Neural crest cell (in vitro differentiated cells): Measurements from ENCODE around the gene KIF25. TPM values are rescaled to one million over a fixed set of nuclear protein-coding genes. Genes with fewer than 3 reads are reported as not detected.

Experiments
- DNase-seq: peaks from one replicate; pipeline ENCODE4 v3.0.0; 2021; ENCODE audit warnings: low read depth, mixed read lengths, low spot score
- H3K27ac Mint-ChIP-seq: one replicate; pipeline ENCODE4 v1.8.0; 2021; ENCODE audit warnings: mild to moderate bottlenecking, mixed read lengths; ENCODE audit not compliant: unreplicated experiment
- H3K27me3 Mint-ChIP-seq: 2 replicates; pipeline ENCODE4 v1.8.0; 2021; ENCODE audit warnings: low read depth, mild to moderate bottlenecking, mixed read lengths
- H3K36me3 Mint-ChIP-seq: 2 replicates; pipeline ENCODE4 v1.8.0; 2021; ENCODE audit warnings: low read depth, mild to moderate bottlenecking, mixed read lengths
- H3K4me1 Mint-ChIP-seq: 2 replicates; pipeline ENCODE4 v1.8.0; 2021; ENCODE audit warnings: mixed read lengths
- H3K4me3 Mint-ChIP-seq: one replicate; pipeline ENCODE4 v1.8.0; 2021; ENCODE audit warnings: mild to moderate bottlenecking, mixed read lengths
- H3K9me3 Mint-ChIP-seq: 2 replicates; pipeline ENCODE4 v1.8.0; 2021; ENCODE audit warnings: mixed read lengths
- total RNA-seq: library from RNA; stranded (reverse); gene quantifications from 2 replicates; pipeline ENCODE4 v1.2.1, GENCODE V29; 2021
- TF ChIP-seq, protein P1 (sequence below): fragments of 200-600 bp; sonication (generic); conservative IDR thresholded peaks from 2 replicates; pipeline ENCODE4 v1.5.0; 2021; ENCODE audit warnings: antibody characterized with exemption, mild to moderate bottlenecking

KIF25 gene
- total RNA-seq, 1 donor from 2014 or later: 0.72 TPM

DNA sequence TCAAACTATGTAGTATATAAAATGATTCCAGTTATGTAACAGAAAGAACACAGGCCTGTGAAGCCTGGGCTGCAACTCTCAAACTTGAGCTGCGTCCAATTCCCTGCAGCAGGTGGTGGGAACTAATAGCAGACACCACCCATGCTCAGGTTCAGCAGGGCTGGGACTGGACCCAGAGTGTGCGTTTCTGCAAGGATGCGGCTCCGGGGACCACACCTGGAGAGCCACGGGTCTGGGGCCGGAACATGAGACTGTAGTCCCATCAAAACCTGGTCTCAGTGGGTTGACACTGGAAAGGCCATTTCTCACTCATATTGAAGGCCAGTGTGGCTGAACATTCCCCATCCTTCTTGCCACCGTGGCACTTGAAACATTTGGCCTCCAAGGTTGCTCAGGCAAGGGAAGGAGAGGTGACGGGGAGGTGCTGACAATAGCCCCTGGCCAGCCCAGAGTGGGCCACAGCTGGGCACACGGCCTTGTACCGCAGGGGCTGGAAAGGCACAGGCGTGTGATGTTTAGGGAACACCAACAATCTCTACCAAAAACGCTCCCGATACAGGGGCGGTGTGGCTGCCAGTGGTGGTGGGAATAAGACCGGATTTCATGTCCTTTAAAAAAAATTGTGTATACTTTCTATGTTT, 43.5 kb downstream of the KIF25 start:
- H3K27me3 Mint-ChIP-seq: peaks cover 10% of the 10 kb centered on the region
- DNase-seq: no peak
- H3K27ac Mint-ChIP-seq: no peak overlapping the region
- peaks cover 4% of the 10 kb centered on the region for H3K9me3 Mint-ChIP-seq
- H3K4me3 Mint-ChIP-seq: no peak overlapping the region
- TF ChIP-seq, protein P1, sequence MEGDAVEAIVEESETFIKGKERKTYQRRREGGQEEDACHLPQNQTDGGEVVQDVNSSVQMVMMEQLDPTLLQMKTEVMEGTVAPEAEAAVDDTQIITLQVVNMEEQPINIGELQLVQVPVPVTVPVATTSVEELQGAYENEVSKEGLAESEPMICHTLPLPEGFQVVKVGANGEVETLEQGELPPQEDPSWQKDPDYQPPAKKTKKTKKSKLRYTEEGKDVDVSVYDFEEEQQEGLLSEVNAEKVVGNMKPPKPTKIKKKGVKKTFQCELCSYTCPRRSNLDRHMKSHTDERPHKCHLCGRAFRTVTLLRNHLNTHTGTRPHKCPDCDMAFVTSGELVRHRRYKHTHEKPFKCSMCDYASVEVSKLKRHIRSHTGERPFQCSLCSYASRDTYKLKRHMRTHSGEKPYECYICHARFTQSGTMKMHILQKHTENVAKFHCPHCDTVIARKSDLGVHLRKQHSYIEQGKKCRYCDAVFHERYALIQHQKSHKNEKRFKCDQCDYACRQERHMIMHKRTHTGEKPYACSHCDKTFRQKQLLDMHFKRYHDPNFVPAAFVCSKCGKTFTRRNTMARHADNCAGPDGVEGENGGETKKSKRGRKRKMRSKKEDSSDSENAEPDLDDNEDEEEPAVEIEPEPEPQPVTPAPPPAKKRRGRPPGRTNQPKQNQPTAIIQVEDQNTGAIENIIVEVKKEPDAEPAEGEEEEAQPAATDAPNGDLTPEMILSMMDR: no peak
- H3K4me1 Mint-ChIP-seq: peaks cover 11% of the 10 kb centered on the region
- H3K36me3 Mint-ChIP-seq: peaks cover 16% of the 10 kb centered on the region

DNA sequence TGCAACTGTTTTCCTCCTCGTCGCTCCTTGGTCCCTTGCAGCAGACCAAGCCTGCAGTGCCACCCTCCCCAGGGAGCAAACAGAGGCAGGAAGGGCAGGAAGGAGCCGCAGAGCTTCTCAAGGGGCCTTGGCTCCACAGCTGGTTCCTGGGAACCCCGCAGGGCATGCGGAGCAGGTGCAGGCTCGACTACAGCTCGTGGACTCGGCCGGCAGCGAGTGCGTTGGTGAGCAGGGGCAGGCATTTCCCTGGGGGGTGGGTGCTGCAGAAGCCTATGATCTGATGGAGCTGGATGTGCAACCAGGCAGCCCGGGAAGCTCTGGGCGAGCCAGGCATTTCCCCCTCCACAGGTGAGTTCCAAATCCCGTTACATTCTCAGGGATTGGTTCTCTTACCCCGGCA, 44.5 kb downstream of the KIF25 start:
- TF ChIP-seq, protein P1: no peak
- H3K27ac Mint-ChIP-seq: no peak overlapping the region
- peaks cover 6% of the 10 kb centered on the region for H3K27me3 Mint-ChIP-seq
- DNase-seq: no peak
- peaks cover 5% of the 10 kb centered on the region for H3K4me1 Mint-ChIP-seq
- H3K9me3 Mint-ChIP-seq: peaks cover 4% of the 10 kb centered on the region
- H3K36me3 Mint-ChIP-seq: peaks cover 16% of the 10 kb centered on the region
- no peak overlapping the region for H3K4me3 Mint-ChIP-seq

- peaks cover under 1% of the 10 kb centered on the region for H3K27me3 Mint-ChIP-seq
- DNase-seq: no peak
- TF ChIP-seq, protein P1: no peak
- H3K9me3 Mint-ChIP-seq: no peaks in the 10 kb centered on the region
- H3K27ac Mint-ChIP-seq: no peak overlapping the region
- H3K4me1 Mint-ChIP-seq: no peaks in the 10 kb centered on the region
- peaks cover 13% of the 10 kb centered on the region for H3K36me3 Mint-ChIP-seq
- no peak overlapping the region for H3K4me3 Mint-ChIP-seq
Measured at GRCh38 chr6:168042426-168043192, 45.1 kb downstream of the KIF25 start.

- no peaks in the 10 kb centered on the region for H3K4me1 Mint-ChIP-seq
- H3K36me3 Mint-ChIP-seq: peaks cover 12% of the 10 kb centered on the region
- H3K27me3 Mint-ChIP-seq: no peaks in the 10 kb centered on the region
- no peak overlapping the region for H3K27ac Mint-ChIP-seq
- H3K4me3 Mint-ChIP-seq: no peak overlapping the region
- no peak for DNase-seq
- TF ChIP-seq, protein P1: no peak
- H3K9me3 Mint-ChIP-seq: no peaks in the 10 kb centered on the region
Measured at GRCh38 chr6:168043193-168043847, 45.8 kb downstream of the KIF25 start.

DNA sequence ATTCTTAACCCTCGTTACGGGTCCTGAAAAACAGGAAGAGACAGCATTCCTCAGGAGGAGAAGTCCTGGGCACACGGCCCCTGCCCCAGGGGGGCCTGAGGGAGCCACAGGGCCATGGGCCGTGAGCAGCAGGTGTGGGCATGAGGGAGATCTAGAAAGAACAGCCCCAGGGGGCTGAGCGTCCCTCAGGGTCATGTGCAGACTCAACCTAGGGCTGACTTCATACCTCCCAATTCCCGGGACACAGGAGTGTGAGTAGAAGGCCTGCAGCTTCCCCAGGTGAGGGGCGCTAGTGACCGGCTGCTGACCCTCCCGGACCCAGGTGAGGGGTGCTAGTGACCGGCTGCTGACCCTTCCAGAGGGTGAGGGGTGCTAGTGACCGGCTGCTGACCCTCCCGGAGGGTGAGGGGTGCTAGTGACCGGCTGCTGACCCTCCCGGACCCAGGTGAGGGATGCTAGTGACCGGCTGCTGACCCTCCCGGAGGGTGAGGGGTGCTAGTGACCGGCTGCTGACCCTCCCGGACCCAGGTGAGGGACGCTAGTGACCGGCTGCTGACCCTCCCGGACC, 46.5 kb downstream of the KIF25 start:
- DNase-seq: no peak
- TF ChIP-seq, protein P1: no peak
- H3K9me3 Mint-ChIP-seq: no peaks in the 10 kb centered on the region
- H3K4me1 Mint-ChIP-seq: no peaks in the 10 kb centered on the region
- no peak overlapping the region for H3K4me3 Mint-ChIP-seq
- H3K27me3 Mint-ChIP-seq: no peaks in the 10 kb centered on the region
- H3K36me3 Mint-ChIP-seq: peaks cover 8% of the 10 kb centered on the region
- no peak overlapping the region for H3K27ac Mint-ChIP-seq
